Subcutaneous abdominal adipose tissue (tissue), 5 donors: ENCODE data around the gene TLR7.

Experiments
- H3K27ac ChIP-seq: one replicate; pipeline ENCODE4 v1.7.0; 2013; ENCODE audit warnings: low read depth, mild to moderate bottlenecking, inconsistent platforms, low read length, moderate library complexity
- H3K27me3 ChIP-seq, 5 donors: one replicate each; pipeline ENCODE4 v1.7.0; 2013; ENCODE audit warnings: low read length in 5 of 5, inconsistent platforms in 1 of 5; ENCODE audit not compliant: control insufficient read depth in 5 of 5, insufficient read depth in 4 of 5
- H3K36me3 ChIP-seq, 5 donors: one replicate each; pipeline ENCODE4 v1.7.0; 2013; ENCODE audit warnings: low read length in 5 of 5; ENCODE audit not compliant: control insufficient read depth in 5 of 5, insufficient read depth in 5 of 5
- H3K4me1 ChIP-seq, 5 donors: one replicate each; pipeline ENCODE4 v1.7.0; 2013; ENCODE audit warnings: low read length in 5 of 5, mild to moderate bottlenecking in 3 of 5, moderate library complexity in 1 of 5; ENCODE audit not compliant: control insufficient read depth in 5 of 5, insufficient read depth in 5 of 5
- H3K4me3 ChIP-seq, 5 donors: one replicate each; pipeline ENCODE4 v1.7.0; 2013; ENCODE audit warnings: low read length in 5 of 5, low read depth in 1 of 5
- H3K9ac ChIP-seq, 5 donors: one replicate each; pipeline ENCODE4 v1.7.0; 2013; ENCODE audit warnings: low read length in 5 of 5, mild to moderate bottlenecking in 4 of 5, moderate library complexity in 3 of 5
- H3K9me3 ChIP-seq, 5 donors: one replicate each; pipeline ENCODE4 v1.7.0; 2013; ENCODE audit warnings: low read length in 5 of 5; ENCODE audit not compliant: control insufficient read depth in 5 of 5
- donor health status: healthy.
- donor health status: healthy.
- donor health status: healthy.
- donor health status: healthy.
- donor health status: healthy.

Gene TLR7

GRCh38 chrX:12866451-12867377, at the start of gene TLR7:
Gene TLR7, plus strand, starts transcription at chrX:12867072. Its CDS starts 507 bp downstream, at chrX:12867579.
- H3K27me3 ChIP-seq, result peaks cover 0 to 6% (median 0%) of the 10 kb centered on the region in 5 donors
- H3K27ac ChIP-seq, result no peak within 1 kb of the TSS
- no peak within 1 kb of the TSS for H3K4me3 ChIP-seq

GRCh38 chrX:12817528-12817927, 49.3 kb upstream of the TLR7 start:
- no peak overlapping the region for H3K27ac ChIP-seq
- no peak overlapping the region for H3K4me3 ChIP-seq
- no peaks in the 10 kb centered on the region for H3K4me1 ChIP-seq
- peaks cover 0 to 7% (median 0%) of the 10 kb centered on the region in 5 donors for H3K27me3 ChIP-seq
- H3K36me3 ChIP-seq, result peaks cover 0 to 9% (median 0%) of the 10 kb centered on the region in 5 donors
- H3K9me3 ChIP-seq, result no peaks in the 10 kb centered on the region
- H3K9ac ChIP-seq, result no peak overlapping the region

More at GRCh38 chrX:12866451-12867377, at the start of gene TLR7:
- H3K9me3 ChIP-seq, result peaks cover 0 to 4% (median 0%) of the 10 kb centered on the region in 5 donors
- no peak within 1 kb of the TSS for H3K9ac ChIP-seq
- H3K4me1 ChIP-seq, result peaks cover 0 to 8% (median 7%) of the 10 kb centered on the region in 5 donors
- H3K36me3 ChIP-seq, result no peaks in the 10 kb centered on the region

- no peaks in the 10 kb centered on the region for H3K4me1 ChIP-seq
- no peak overlapping the region for H3K4me3 ChIP-seq
- peaks cover 0 to 9% (median 3%) of the 10 kb centered on the region in 5 donors for H3K36me3 ChIP-seq
- no peak overlapping the region for H3K27ac ChIP-seq
- no peaks in the 10 kb centered on the region for H3K9me3 ChIP-seq
- H3K27me3 ChIP-seq, result peaks cover 0 to 7% (median 0%) of the 10 kb centered on the region in 5 donors
- no peak overlapping the region for H3K9ac ChIP-seq
Measured at GRCh38 chrX:12819222-12819621, 47.6 kb upstream of the TLR7 start.

GRCh38 chrX:12820737-12821136, 46.1 kb upstream of the TLR7 start:
- Histone ChIP-seq H3K9me3 (no peaks in the 10 kb centered on the region), H3K27me3 (peaks cover 0 to 8% (median 2%) of the 10 kb centered on the region in 5 donors), H3K9ac (no peak overlapping the region), H3K4me3 (no peak overlapping the region), H3K27ac (no peak overlapping the region), H3K4me1 (no peaks in the 10 kb centered on the region), H3K36me3 (peaks cover 0 to 16% (median 5%) of the 10 kb centered on the region in 5 donors)

GRCh38 chrX:12824944-12825343, 41.9 kb upstream of the TLR7 start:
- no peak overlapping the region for H3K4me3 ChIP-seq
- peaks cover 0 to 16% (median 5%) of the 10 kb centered on the region in 5 donors for H3K36me3 ChIP-seq
- no peaks in the 10 kb centered on the region for H3K9me3 ChIP-seq
- H3K27me3 ChIP-seq, result peaks cover 2 to 8% (median 2%) of the 10 kb centered on the region in 5 donors
- no peak overlapping the region for H3K27ac ChIP-seq
- no peaks in the 10 kb centered on the region for H3K4me1 ChIP-seq
- no peak overlapping the region for H3K9ac ChIP-seq

- Histone ChIP-seq H3K27ac (no peak overlapping the region), H3K27me3 (peaks cover 2 to 8% (median 2%) of the 10 kb centered on the region in 5 donors)
Measured at GRCh38 chrX:12825801-12826200, 41.1 kb upstream of the TLR7 start.

GRCh38 chrX:12843061-12843667, 23.7 kb upstream of the TLR7 start:
- no peak overlapping the region for H3K9ac ChIP-seq
- H3K4me3 ChIP-seq, result no peak overlapping the region
- H3K27ac ChIP-seq, result no peak overlapping the region
- H3K27me3 ChIP-seq, result peaks cover 0 to 9% (median 0%) of the 10 kb centered on the region in 5 donors
- no peaks in the 10 kb centered on the region for H3K36me3 ChIP-seq
- H3K4me1 ChIP-seq, result no peaks in the 10 kb centered on the region
- H3K9me3 ChIP-seq, result peaks cover 0 to 3% (median 0%) of the 10 kb centered on the region in 5 donors

More at GRCh38 chrX:12825801-12826200, 41.1 kb upstream of the TLR7 start:
- no peak overlapping the region for H3K9ac ChIP-seq
- H3K9me3 ChIP-seq, result no peaks in the 10 kb centered on the region
- H3K36me3 ChIP-seq, result peaks cover 0 to 13% (median 3%) of the 10 kb centered on the region in 5 donors
- no peak overlapping the region for H3K4me3 ChIP-seq
- no peaks in the 10 kb centered on the region for H3K4me1 ChIP-seq

GRCh38 chrX:12843668-12844279, 23.1 kb upstream of the TLR7 start:
- Histone ChIP-seq H3K4me1 (no peaks in the 10 kb centered on the region), H3K9ac (no peak overlapping the region), H3K27ac (no peak overlapping the region), H3K9me3 (no peaks in the 10 kb centered on the region), H3K27me3 (peaks cover 0 to 5% (median 0%) of the 10 kb centered on the region in 5 donors), H3K36me3 (no peaks in the 10 kb centered on the region), H3K4me3 (no peak overlapping the region)

- no peak overlapping the region for H3K9ac ChIP-seq
- H3K4me1 ChIP-seq, result no peaks in the 10 kb centered on the region
- no peaks in the 10 kb centered on the region for H3K9me3 ChIP-seq
- H3K27ac ChIP-seq, result no peak overlapping the region
- no peaks in the 10 kb centered on the region for H3K36me3 ChIP-seq
- peaks cover 0 to 5% (median 0%) of the 10 kb centered on the region in 5 donors for H3K27me3 ChIP-seq
- no peak overlapping the region for H3K4me3 ChIP-seq
Measured at GRCh38 chrX:12844319-12844718, 22.6 kb upstream of the TLR7 start.
